Measurements from ENCODE around the gene CHFR.

GRCh38 chr12:132848521-132848920 is 38.9 kb downstream of the CHFR start:
- no peak for TF ChIP-seq CTCF (IDR thresholded peaks at IDR 0.05)
- TF ChIP-seq POLR2A (IDR thresholded peaks at IDR 0.05), result no peak
